H9 (cell line): Measurements from ENCODE around the gene DOCK2. TPM values are rescaled to one million over a fixed set of nuclear protein-coding genes. Genes with fewer than 3 reads are reported as not detected.

Source experiments
- DNase-seq: peaks from one replicate; pipeline ENCODE4 v3.0.0-alpha.2; 2017
- H2AFZ ChIP-seq: one replicate; pipeline ENCODE4 v1.6.1; 2013; ENCODE audit warnings: mild to moderate bottlenecking, low read length, control low read depth, moderate library complexity
- H2AK5ac ChIP-seq: 2 replicates; pipeline ENCODE4 v1.6.1; 2013; ENCODE audit warnings: low read length, control low read depth, mixed read lengths; ENCODE audit not compliant: insufficient read length
- H2BK120ac ChIP-seq: one replicate; pipeline ENCODE4 v1.6.1; 2013; ENCODE audit warnings: low read depth, mild to moderate bottlenecking, low read length, control low read depth, inconsistent platforms; ENCODE audit not compliant: poor library complexity, severe bottlenecking
- H2BK12ac ChIP-seq: 2 replicates; pipeline ENCODE4 v1.6.1; 2013; ENCODE audit warnings: low read length, control low read depth, mixed read lengths, low read depth; ENCODE audit not compliant: insufficient read length
- H2BK15ac ChIP-seq: 2 replicates; pipeline ENCODE4 v1.6.1; 2013; ENCODE audit warnings: low read depth, low read length, control low read depth
- H2BK20ac ChIP-seq: one replicate; pipeline ENCODE4 v1.6.1; 2013; ENCODE audit warnings: low read depth, mild to moderate bottlenecking, low read length, control low read depth, inconsistent platforms; ENCODE audit not compliant: poor library complexity, severe bottlenecking
- H2BK5ac ChIP-seq: 2 replicates; pipeline ENCODE4 v1.6.1; 2013; ENCODE audit warnings: low read length, control low read depth, mixed read lengths; ENCODE audit not compliant: insufficient read length
- H3K14ac ChIP-seq: 2 replicates; pipeline ENCODE4 v1.6.1; 2013; ENCODE audit warnings: low read length, control low read depth; ENCODE audit not compliant: insufficient read depth
- H3K18ac ChIP-seq: 2 replicates; pipeline ENCODE4 v1.6.1; 2013; ENCODE audit warnings: low read depth, mild to moderate bottlenecking, mixed read lengths, low read length, control low read depth; ENCODE audit not compliant: insufficient read length
- H3K23ac ChIP-seq: 2 replicates; pipeline ENCODE4 v1.6.1; 2013; ENCODE audit warnings: low read length, control low read depth, mixed read lengths, low read depth; ENCODE audit not compliant: insufficient read length
- H3K23me2 ChIP-seq: 2 replicates; pipeline ENCODE4 v1.6.1; 2013; ENCODE audit warnings: low read depth, mild to moderate bottlenecking, mixed read lengths, low read length, control low read depth; ENCODE audit not compliant: insufficient read length, poor library complexity, severe bottlenecking
- H3K27ac ChIP-seq: 2 replicates; pipeline ENCODE4 v1.5.1; 2013; ENCODE audit warnings: low read length, control low read depth, mixed read lengths, low read depth; ENCODE audit not compliant: insufficient read length
- H3K27me3 ChIP-seq: 2 replicates; pipeline ENCODE4 v1.6.1; 2013; ENCODE audit warnings: low read length, control low read depth, inconsistent platforms; ENCODE audit not compliant: insufficient read depth
- H3K4ac ChIP-seq: 2 replicates; pipeline ENCODE4 v1.6.1; 2013; ENCODE audit warnings: low read depth, mild to moderate bottlenecking, control low read depth, inconsistent platforms, low read length, moderate library complexity
- H3K4me1 ChIP-seq: 2 replicates; pipeline ENCODE4 v1.6.1; 2013; ENCODE audit warnings: low read length, control low read depth, inconsistent platforms; ENCODE audit not compliant: insufficient read depth
- H3K4me2 ChIP-seq: 2 replicates; pipeline ENCODE4 v1.6.1; 2013; ENCODE audit warnings: low read length, control low read depth, mixed read lengths; ENCODE audit not compliant: insufficient read length, insufficient read depth
- H3K56ac ChIP-seq: 2 replicates; pipeline ENCODE4 v1.6.1; 2013; ENCODE audit warnings: low read depth, mild to moderate bottlenecking, mixed read lengths, low read length, control low read depth; ENCODE audit not compliant: insufficient read length
- H3K79me1 ChIP-seq: 2 replicates; pipeline ENCODE4 v1.6.1; 2013; ENCODE audit warnings: low read depth, mild to moderate bottlenecking, moderate library complexity, low read length, control low read depth, inconsistent platforms; ENCODE audit not compliant: insufficient read depth, poor library complexity, severe bottlenecking
- H3K79me2 ChIP-seq: 2 replicates; pipeline ENCODE4 v1.6.1; 2013; ENCODE audit warnings: low read length, control low read depth, inconsistent platforms; ENCODE audit not compliant: insufficient read depth
- H3K9ac ChIP-seq: 2 replicates; pipeline ENCODE4 v1.6.1; 2013; ENCODE audit warnings: low read length, control low read depth, mixed read lengths; ENCODE audit not compliant: insufficient read length; ENCODE audit errors: extremely low read depth
- H3K9me3 ChIP-seq: one replicate; pipeline ENCODE4 v1.6.1; 2013; ENCODE audit warnings: low read depth, low read length, inconsistent platforms; ENCODE audit not compliant: control insufficient read depth
- H3T11ph ChIP-seq: one replicate; pipeline ENCODE4 v1.6.1; 2013; ENCODE audit warnings: mild to moderate bottlenecking, low read length, control low read depth, inconsistent platforms
- H4K20me1 ChIP-seq: one replicate; pipeline ENCODE4 v1.6.1; 2013; ENCODE audit not compliant: control insufficient read depth, insufficient read length, insufficient read depth
- H4K5ac ChIP-seq: 2 replicates; pipeline ENCODE4 v1.6.1; 2013; ENCODE audit warnings: low read depth, mild to moderate bottlenecking, mixed read lengths, low read length, control low read depth; ENCODE audit not compliant: insufficient read length
- H4K8ac ChIP-seq: replicated peaks from 2 replicates; pipeline ENCODE4 v1.6.1; 2013; ENCODE audit warnings: low read length, control low read depth, mixed read lengths, low read depth; ENCODE audit not compliant: insufficient read length
- H4K91ac ChIP-seq: 2 replicates; pipeline ENCODE4 v1.6.1; 2013; ENCODE audit warnings: low read depth, mild to moderate bottlenecking, moderate library complexity, mixed read lengths, low read length, control low read depth; ENCODE audit not compliant: insufficient read length
- H3K27ac Mint-ChIP-seq, 3 experiments: 2 replicates in 2 of 3; 3 replicates in 1 of 3; pipeline ENCODE4 v1.8.0; 2020 to 2021; ENCODE audit warnings: mixed read lengths in 3 of 3, mild to moderate bottlenecking in 1 of 3, moderate library complexity in 1 of 3
- H3K27me3 Mint-ChIP-seq: 2 replicates; pipeline ENCODE4 v1.8.0; 2021; ENCODE audit warnings: low read depth, mild to moderate bottlenecking, moderate library complexity, mixed read lengths
- H3K36me3 Mint-ChIP-seq, 3 experiments: 2 replicates in 2 of 3; 3 replicates in 1 of 3; pipeline ENCODE4 v1.8.0; 2020 to 2021; ENCODE audit warnings: low read depth in 3 of 3, mixed read lengths in 3 of 3; ENCODE audit not compliant: insufficient read depth in 1 of 3
- H3K4me1 Mint-ChIP-seq, 2 experiments: 2 replicates each; pipeline ENCODE4 v1.8.0; 2020; ENCODE audit warnings: mixed read lengths in 2 of 2
- H3K4me3 Mint-ChIP-seq, 2 experiments: 2 replicates in 1 of 2; 3 replicates in 1 of 2; pipeline ENCODE4 v1.8.0; 2020 to 2021; ENCODE audit warnings: mild to moderate bottlenecking in 2 of 2, mixed read lengths in 2 of 2, moderate library complexity in 1 of 2
- H3K9me3 Mint-ChIP-seq, 2 experiments: 2 replicates in 1 of 2; 3 replicates in 1 of 2; pipeline ENCODE4 v1.8.0; 2020; ENCODE audit warnings: mild to moderate bottlenecking in 2 of 2, mixed read lengths in 2 of 2, moderate library complexity in 1 of 2
- WGBS: extraction: QIAGEN DNeasy Blood & Tissue Kit; methylation state at CpG from one replicate; pipeline ENCODE4 v1.1.7; 2013; ENCODE audit warnings: missing lambda C conversion rate, low lambda C conversion rate, mixed read lengths; ENCODE audit not compliant: insufficient read length; ENCODE audit errors: extremely low coverage; 5-methylcytosine and 5-hydroxymethylcytosine counted together
- total RNA-seq: library from RNA; stranded (reverse); gene quantifications from 2 replicates; pipeline ENCODE4 v1.2.1, GENCODE V29; 2021
- TF ChIP-seq, protein P1 (sequence below): fragments of 200-600 bp; sonication (generic); conservative IDR thresholded peaks from 3 replicates; pipeline ENCODE4 v1.8.0; 2021; ENCODE audit warnings: antibody characterized with exemption, mild to moderate bottlenecking

DOCK2 gene
- total RNA-seq, 1 experiment from 2014 or later, result 7.8 TPM

GRCh38 chr5:169705322-169705721 is 68.2 kb downstream of the DOCK2 start:
- Histone ChIP-seq H3K23ac (no peak overlapping the region), H3K14ac (no peak overlapping the region), H2BK12ac (no peak overlapping the region), H2BK20ac (no peak overlapping the region), H3K9me3 (no peaks in the 10 kb centered on the region), H4K5ac (no peak overlapping the region), H4K91ac (no peak overlapping the region), H3K27ac (no peak overlapping the region), H3K79me2 (no peaks in the 10 kb centered on the region), H2BK15ac (no peak overlapping the region), H3K18ac (no peak overlapping the region), H4K20me1 (no peaks in the 10 kb centered on the region), H4K8ac (no peak overlapping the region), H3K27me3 (no peaks in the 10 kb centered on the region), H3K4ac (no peak overlapping the region), H2BK120ac (no peak overlapping the region), H3K56ac (no peak overlapping the region), H3K79me1 (no peaks in the 10 kb centered on the region), H3T11ph (no peak overlapping the region), H3K23me2 (no peaks in the 10 kb centered on the region), H3K4me2 (no peak overlapping the region), H2AK5ac (no peak overlapping the region), H2AFZ (no peak overlapping the region), H2BK5ac (no peak overlapping the region), H3K9ac (no peak overlapping the region), H3K4me1 (peaks cover 2% of the 10 kb centered on the region; the same call in 1 of the 2 replicates)
- Mint-ChIP-seq H3K36me3 (no peaks in the 10 kb centered on the region), H3K27me3 (no peaks in the 10 kb centered on the region), H3K4me3 (no peak overlapping the region), H3K9me3 (no peaks in the 10 kb centered on the region; a peak in 1 of 5 replicates), H3K27ac (no peak overlapping the region), H3K4me1 (no peaks in the 10 kb centered on the region; a peak in 1 of 4 replicates)
- WGBS, result no CpG with 5 or more reads among the region's 2 CpGs
- no peak for DNase-seq
- TF ChIP-seq, protein P1, sequence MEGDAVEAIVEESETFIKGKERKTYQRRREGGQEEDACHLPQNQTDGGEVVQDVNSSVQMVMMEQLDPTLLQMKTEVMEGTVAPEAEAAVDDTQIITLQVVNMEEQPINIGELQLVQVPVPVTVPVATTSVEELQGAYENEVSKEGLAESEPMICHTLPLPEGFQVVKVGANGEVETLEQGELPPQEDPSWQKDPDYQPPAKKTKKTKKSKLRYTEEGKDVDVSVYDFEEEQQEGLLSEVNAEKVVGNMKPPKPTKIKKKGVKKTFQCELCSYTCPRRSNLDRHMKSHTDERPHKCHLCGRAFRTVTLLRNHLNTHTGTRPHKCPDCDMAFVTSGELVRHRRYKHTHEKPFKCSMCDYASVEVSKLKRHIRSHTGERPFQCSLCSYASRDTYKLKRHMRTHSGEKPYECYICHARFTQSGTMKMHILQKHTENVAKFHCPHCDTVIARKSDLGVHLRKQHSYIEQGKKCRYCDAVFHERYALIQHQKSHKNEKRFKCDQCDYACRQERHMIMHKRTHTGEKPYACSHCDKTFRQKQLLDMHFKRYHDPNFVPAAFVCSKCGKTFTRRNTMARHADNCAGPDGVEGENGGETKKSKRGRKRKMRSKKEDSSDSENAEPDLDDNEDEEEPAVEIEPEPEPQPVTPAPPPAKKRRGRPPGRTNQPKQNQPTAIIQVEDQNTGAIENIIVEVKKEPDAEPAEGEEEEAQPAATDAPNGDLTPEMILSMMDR, result no peak
